ENCODE measurements around the gene ADORA1.

ADORA1 gene

GRCh38 chr1:203126151-203126865 lies 1.2 kb upstream of the ADORA1 start:
- peaks cover 26% of the 10 kb centered on the region for H3K4me1 Mint-ChIP-seq
- H3K9me3 Mint-ChIP-seq: no peaks in the 10 kb centered on the region
- no peak overlapping the region for H3K4me3 Mint-ChIP-seq
- DNase-seq (ENCODE audit: low spot score in 2 of 2): no peak
- ATAC-seq: no peak
- H3K36me3 Mint-ChIP-seq: no peaks in the 10 kb centered on the region
- H3K27ac Mint-ChIP-seq: no peak overlapping the region

DNA sequence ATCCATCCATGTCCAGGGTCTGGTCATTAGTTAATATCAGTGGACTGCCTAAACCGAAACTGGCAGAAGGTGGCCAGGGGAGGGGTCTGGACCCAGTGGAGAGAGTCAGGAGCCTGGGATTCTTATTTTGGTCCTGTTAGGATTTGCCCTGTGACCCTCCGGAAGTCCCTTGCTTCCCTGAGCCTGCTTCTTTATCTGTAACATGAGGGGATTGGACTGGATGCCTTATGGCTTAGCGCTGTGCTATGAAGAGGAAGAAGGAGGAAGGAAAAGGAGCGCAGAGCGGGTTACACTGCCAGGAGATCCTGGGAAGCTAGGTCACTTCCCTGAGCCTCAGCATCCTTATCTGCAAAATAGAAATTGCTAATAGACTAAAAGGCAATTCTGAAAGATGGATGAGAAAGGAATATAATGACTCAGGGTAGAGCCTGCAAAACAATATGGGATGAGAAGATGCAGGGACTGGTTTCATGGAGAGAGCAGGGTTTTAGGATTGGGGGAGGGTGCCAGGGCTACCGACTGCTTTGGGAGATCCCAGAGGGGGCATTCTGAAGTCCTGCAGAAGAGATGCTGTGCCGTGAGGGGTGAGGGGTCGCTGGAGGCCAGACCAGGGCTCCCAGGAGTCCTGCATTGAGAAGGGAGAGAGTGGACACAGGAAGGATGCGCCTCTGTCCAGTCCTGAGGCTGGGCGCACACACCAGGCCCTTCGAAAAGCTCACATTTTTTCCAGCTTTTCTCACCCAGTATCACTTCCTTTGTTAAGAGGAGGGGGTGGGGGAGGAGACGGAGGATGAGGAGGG lies 460 bp upstream of the ADORA1 start:
- Mint-ChIP-seq H3K4me3 (no peak overlapping the region), H3K36me3 (no peaks in the 10 kb centered on the region), H3K4me1 (peaks cover 18% of the 10 kb centered on the region), H3K9me3 (no peaks in the 10 kb centered on the region), H3K27ac (no peak overlapping the region)
- ATAC-seq (no peak), DNase-seq (ENCODE audit: low spot score in 2 of 2) (no peak)

DNA sequence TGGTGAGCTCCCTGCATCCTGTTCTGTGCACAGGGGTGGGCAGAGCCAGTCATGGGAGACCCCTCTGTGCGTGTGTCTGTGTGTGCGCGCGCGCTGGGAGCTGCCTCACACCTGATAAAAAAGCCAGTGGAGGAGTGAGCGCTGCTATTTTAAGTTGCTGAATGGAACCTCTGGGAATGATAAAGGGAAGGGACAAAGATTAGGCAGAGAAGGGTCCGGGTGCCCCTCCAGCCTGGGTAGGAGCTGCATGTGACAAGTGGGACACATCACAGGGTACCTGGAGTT lies 847 bp downstream of the ADORA1 start:
- Mint-ChIP-seq H3K4me3 (no peak overlapping the region), H3K4me1 (peaks cover 18% of the 10 kb centered on the region), H3K27ac (no peak overlapping the region)

GRCh38 chr1:203128716-203129500 lies 1.4 kb downstream of the ADORA1 start:
- peaks cover 18% of the 10 kb centered on the region for H3K4me1 Mint-ChIP-seq
- H3K9me3 Mint-ChIP-seq: no peaks in the 10 kb centered on the region
- no peak overlapping the region for H3K27ac Mint-ChIP-seq
- no peaks in the 10 kb centered on the region for H3K36me3 Mint-ChIP-seq
- ATAC-seq: no peak
- DNase-seq (ENCODE audit: low spot score in 2 of 2): no peak
- H3K4me3 Mint-ChIP-seq: no peak overlapping the region

More for the DNA sequence above, 847 bp downstream of the ADORA1 start:
- ATAC-seq (no peak), DNase-seq (ENCODE audit: low spot score in 2 of 2) (no peak)
- Mint-ChIP-seq H3K9me3 (no peaks in the 10 kb centered on the region), H3K36me3 (no peaks in the 10 kb centered on the region)

DNA sequence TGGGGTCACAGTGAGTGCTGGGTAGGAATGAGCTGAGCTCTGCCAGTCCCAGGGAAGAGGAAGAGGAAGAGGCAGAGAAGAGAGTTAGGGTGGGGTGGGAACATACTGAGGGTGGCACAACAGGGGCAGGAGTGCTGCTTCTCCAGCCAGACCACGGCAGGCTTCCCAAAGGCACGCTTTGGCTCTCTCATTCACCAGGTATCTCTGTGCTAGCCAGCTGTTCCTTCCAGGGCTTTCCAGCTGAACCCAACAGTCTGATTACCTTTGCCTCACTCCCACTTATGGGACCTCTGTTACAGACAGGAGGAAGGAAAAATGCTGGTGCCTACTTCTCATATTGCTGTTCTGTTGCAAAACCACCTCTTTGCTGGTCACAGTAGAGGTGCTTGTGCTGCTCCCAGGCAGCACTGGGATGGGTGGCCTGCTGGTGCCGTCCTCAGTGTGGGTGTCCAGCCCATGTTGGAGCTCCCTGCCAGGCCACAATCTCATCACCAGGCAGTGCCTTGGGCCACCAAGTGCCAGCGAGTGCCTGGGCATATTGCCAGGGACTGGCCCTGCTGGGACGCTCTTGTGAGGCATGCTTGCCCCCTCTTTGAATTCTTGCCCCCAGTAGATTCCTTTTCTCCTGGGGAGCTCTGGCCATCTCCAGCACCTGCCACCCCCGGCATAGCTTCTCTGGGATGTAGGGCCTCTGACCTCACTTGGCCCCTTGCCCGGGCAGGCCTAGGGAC lies 2.1 kb downstream of the ADORA1 start:
- Mint-ChIP-seq H3K27ac (no peak overlapping the region), H3K9me3 (no peaks in the 10 kb centered on the region), H3K36me3 (no peaks in the 10 kb centered on the region), H3K4me1 (peaks cover 18% of the 10 kb centered on the region), H3K4me3 (no peak overlapping the region)
- ATAC-seq (peak; percentile 9), DNase-seq (ENCODE audit: low spot score in 2 of 2) (no peak)

DNA sequence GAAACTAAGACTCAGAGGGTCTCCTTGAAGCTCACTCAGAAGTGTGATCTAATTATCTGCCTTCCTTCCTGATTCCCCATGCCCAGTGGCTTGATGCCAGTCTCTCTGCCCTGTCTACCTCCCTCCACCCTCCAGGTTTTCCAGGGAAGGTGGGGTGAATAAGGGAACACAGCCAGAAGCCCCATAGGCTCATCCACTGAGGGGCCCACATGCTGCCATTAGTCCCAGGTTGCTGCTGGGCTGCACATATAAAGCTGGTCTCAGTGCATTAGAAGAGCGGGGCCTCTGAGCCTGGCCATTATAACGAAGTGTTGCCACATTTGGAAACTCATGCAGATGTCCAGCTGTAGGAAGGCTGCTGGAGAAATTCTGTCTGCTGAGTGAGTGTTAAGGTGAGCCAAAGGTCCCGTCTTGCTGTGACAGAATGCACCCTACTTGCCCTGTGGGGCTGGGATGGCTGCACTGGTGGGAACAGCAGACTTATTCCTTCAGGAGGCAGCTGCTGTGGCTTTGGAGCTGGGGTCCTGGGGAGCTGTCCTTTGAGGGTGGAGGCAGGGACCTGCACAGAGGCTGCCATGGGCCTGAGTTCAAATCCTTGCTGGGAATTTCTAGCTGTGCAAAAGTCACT lies 2.9 kb downstream of the ADORA1 start:
- no peak overlapping the region for H3K4me3 Mint-ChIP-seq
- DNase-seq (ENCODE audit: low spot score in 2 of 2): no peak
- H3K9me3 Mint-ChIP-seq: no peaks in the 10 kb centered on the region
- no peaks in the 10 kb centered on the region for H3K36me3 Mint-ChIP-seq
- no peak overlapping the region for H3K27ac Mint-ChIP-seq
- no peak for ATAC-seq
- H3K4me1 Mint-ChIP-seq: peaks cover 18% of the 10 kb centered on the region

DNA sequence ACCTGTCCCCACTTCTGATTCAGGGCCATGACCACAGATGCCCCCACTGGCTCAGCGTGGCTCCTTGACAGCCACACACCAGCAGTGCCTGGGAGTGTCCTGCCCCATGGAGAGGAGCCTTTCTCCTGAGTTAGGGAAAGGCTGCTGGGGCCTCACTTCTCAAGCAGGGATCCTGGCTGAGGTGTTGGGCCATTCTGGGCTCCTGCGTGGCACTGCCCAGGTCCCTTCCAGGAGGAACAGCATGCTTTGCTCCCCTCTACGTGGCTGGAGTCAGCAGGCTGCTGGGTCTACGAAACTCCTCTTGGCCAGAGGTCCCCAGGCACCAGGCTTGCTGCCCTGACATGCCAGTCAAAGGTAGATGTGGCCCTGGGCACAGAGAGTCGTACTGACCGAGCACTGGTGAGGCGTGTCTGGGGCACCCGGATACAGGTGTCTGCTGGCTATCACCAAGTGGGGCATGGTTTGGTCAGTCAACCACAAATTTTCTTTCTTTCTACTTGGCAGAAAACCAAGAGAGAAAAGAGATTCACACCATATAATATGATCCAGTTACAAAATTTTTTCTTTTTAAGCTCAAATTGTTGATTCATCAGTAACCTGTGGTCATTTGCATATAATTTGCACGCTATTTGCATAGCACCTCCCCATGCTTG lies 4.1 kb downstream of the ADORA1 start:
- H3K9me3 Mint-ChIP-seq: no peaks in the 10 kb centered on the region
- peaks cover 24% of the 10 kb centered on the region for H3K4me1 Mint-ChIP-seq
- no peak overlapping the region for H3K27ac Mint-ChIP-seq

DNA sequence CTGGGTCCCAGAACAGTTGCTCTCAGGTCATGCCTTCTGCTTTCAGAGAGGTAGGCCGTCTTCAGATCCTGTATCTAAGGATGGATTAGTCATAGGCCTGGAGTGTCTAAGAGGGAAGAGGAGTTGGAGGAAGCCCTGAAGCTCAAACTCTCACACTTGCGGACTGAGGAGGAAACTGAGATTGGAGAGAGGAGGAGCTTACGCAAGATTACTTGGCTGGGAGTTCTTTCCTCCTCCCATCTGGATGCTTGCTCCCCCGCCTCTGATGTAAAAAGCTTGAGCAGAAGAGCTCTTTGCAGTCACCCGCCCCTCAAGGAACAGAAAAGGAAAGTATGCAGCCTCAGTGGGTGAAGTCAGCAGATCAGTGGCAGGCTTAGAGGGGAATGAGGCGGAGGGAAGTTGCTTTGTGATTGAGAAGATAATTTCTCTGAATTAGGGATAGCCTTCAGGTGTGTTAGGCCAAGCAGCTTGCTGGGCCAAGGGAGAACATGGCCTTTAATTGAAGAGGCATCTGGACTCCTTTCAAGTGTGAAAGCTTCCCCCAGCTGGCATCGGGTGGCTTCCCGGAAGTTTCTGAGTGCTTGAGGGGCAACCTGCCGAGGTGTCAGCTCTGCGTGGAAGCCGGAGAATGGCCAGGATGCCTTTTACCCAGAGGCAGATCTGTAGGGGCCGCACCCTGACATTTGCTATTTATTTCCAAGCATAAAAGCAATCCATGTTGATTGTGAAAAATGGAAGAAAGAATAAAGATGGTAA lies 6.6 kb downstream of the ADORA1 start:
- DNase-seq (ENCODE audit: low spot score in 2 of 2) (no peak), ATAC-seq (no peak)
- H3K9me3 Mint-ChIP-seq: no peaks in the 10 kb centered on the region
- H3K27ac Mint-ChIP-seq: no peak overlapping the region
- H3K36me3 Mint-ChIP-seq: no peaks in the 10 kb centered on the region
- H3K4me3 Mint-ChIP-seq: no peak overlapping the region
- peaks cover 7% of the 10 kb centered on the region for H3K4me1 Mint-ChIP-seq

More for the DNA sequence above, 4.1 kb downstream of the ADORA1 start:
- no peak for DNase-seq (ENCODE audit: low spot score in 2 of 2)
- H3K36me3 Mint-ChIP-seq: no peaks in the 10 kb centered on the region
- no peak for ATAC-seq
- no peak overlapping the region for H3K4me3 Mint-ChIP-seq

GRCh38 chr1:203135636-203136305 lies 8.2 kb downstream of the ADORA1 start:
- peaks cover 7% of the 10 kb centered on the region for H3K4me1 Mint-ChIP-seq
- no peaks in the 10 kb centered on the region for H3K36me3 Mint-ChIP-seq
- DNase-seq (ENCODE audit: low spot score in 2 of 2) (no peak), ATAC-seq (peak; percentile 80)
- H3K4me3 Mint-ChIP-seq: no peak overlapping the region
- no peak overlapping the region for H3K27ac Mint-ChIP-seq
- no peaks in the 10 kb centered on the region for H3K9me3 Mint-ChIP-seq

DNA sequence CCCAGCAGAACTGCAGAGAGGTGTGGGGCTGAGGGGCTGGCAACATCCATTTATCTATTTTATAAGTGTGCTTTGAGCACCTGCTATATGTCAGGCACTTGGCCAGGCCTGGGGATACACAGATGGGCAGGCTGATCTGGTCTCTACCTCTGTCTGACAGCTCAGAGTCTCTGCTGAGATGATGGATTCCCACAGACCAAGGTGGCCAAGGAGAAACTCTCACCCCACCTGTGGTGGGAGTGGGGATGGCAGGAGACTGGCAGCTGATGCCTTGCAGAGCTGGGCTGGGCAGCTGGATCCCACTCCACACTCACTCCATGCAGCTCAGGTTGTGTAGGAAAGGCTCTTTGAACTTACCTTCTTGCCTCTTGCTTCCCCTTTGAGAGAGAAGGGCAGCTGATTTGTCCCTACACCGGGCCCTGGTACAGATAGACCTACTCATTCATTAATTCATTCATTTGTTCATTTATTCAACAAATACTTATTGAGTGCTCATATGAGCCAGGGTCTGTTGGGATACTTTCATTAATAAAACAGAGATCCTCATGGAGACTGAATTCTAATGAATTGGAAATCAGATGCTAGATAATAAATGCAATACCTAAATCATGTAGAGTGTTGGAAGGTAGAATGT lies 9.0 kb downstream of the ADORA1 start:
- no peaks in the 10 kb centered on the region for H3K36me3 Mint-ChIP-seq
- ATAC-seq: peak; percentile 39
- no peak overlapping the region for H3K4me3 Mint-ChIP-seq
- no peak overlapping the region for H3K27ac Mint-ChIP-seq
- peaks cover 7% of the 10 kb centered on the region for H3K4me1 Mint-ChIP-seq
- no peaks in the 10 kb centered on the region for H3K9me3 Mint-ChIP-seq
- DNase-seq (ENCODE audit: low spot score in 2 of 2): no peak

DNA sequence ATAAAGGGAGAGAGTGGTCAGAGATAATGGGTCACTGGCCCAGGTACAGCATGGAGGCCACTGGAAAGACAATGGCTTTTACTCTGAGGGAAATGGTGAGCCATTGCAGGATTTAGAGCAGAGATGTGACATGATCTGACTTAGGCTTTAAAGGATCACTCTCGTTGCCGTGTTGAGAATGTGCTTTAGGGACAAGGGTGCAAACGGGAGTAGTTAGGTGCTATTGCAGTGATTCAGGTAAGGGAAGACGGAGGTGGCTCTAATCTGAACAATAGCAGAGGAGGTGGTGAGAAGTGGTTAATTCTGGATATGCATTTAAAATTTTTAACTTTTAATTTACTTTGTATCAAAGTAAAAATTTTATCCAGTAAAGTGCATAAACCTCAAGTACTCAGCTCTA lies 9.8 kb downstream of the ADORA1 start:
- DNase-seq (ENCODE audit: low spot score in 2 of 2): no peak
- Mint-ChIP-seq H3K4me1 (peaks cover 7% of the 10 kb centered on the region), H3K27ac (no peak overlapping the region), H3K36me3 (no peaks in the 10 kb centered on the region), H3K4me3 (no peak overlapping the region), H3K9me3 (no peaks in the 10 kb centered on the region)
- ATAC-seq: no peak

DNA sequence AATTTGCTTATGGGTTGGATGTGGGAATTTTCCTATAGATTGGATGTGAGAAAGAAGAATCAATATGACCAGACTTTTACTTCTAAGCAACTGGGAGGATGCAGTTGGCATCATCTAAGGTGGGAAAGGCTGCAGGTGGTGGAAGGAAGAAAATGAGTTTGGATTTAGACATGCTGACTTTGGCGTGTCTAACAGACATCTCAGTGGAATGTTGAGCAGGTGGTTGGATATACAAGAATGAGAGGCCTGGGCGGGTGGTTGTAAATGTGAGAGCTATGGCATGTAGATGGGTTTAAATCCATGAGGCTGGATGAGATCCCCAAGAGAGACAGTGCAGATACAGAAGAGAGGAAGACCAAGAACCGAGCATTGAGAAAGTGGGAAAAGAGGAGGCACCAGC lies 10.5 kb downstream of the ADORA1 start:
- DNase-seq (ENCODE audit: low spot score in 2 of 2) (no peak), ATAC-seq (no peak)
- no peaks in the 10 kb centered on the region for H3K36me3 Mint-ChIP-seq
- no peak overlapping the region for H3K27ac Mint-ChIP-seq
- no peak overlapping the region for H3K4me3 Mint-ChIP-seq
- H3K9me3 Mint-ChIP-seq: no peaks in the 10 kb centered on the region
- peaks cover 7% of the 10 kb centered on the region for H3K4me1 Mint-ChIP-seq

GRCh38 chr1:203139976-203140475 lies 12.5 kb downstream of the ADORA1 start:
- Mint-ChIP-seq H3K4me3 (no peak overlapping the region), H3K9me3 (no peaks in the 10 kb centered on the region), H3K4me1 (peaks cover 7% of the 10 kb centered on the region), H3K36me3 (no peaks in the 10 kb centered on the region), H3K27ac (no peak overlapping the region)
- ATAC-seq (no peak), DNase-seq (ENCODE audit: low spot score in 2 of 2) (no peak)
